Activated CD4-positive, alpha-beta T cell treated with anti-CD3 and anti-CD28 coated beads, Interleukin-2, Interleukin-4, amounts not matched to agents 100 ng/mL and 50 ng/mL, durations not matched to agents 16 hours and 8 hours (primary cell): ENCODE data around the gene CHRNE.

Experiments
- DNase-seq: peaks from one replicate; pipeline ENCODE4 v3.0.0-alpha.2; 2020; ENCODE audit warnings: low spot score

The CHRNE gene

GRCh38 chr17:4903051-4903818, at the start of gene CHRNE:
Gene CHRNE (minus strand): TSS chr17:4903098. CDS start chr17:4903063, 35 bp downstream.
- peak; percentile 82 for DNase-seq

GRCh38 chr17:4951486-4951885, 48.6 kb upstream of the CHRNE start:
- DNase-seq = no peak

GRCh38 chr17:4950746-4951204, 47.9 kb upstream of the CHRNE start, which contains the start of gene ENO3:
Gene ENO3 (plus strand): TSS chr17:4951119. CDS start chr17:4951830, 711 bp downstream.
- DNase-seq = no peak

- peak; percentile 29 for DNase-seq
These were observed 47.3 kb upstream of the CHRNE start for GRCh38 chr17:4950075-4950745.

GRCh38 chr17:4949321-4950074, 46.6 kb upstream of the CHRNE start:
- DNase-seq = peak; percentile 85

GRCh38 chr17:4948931-4949320, 46.0 kb upstream of the CHRNE start:
- DNase-seq = peak; percentile 80

- DNase-seq = peak; percentile 94
These were observed 45.5 kb upstream of the CHRNE start, which contains the start of gene PFN1 for GRCh38 chr17:4948166-4948930. Gene PFN1 (minus strand): TSS chr17:4948530. CDS start chr17:4948394, 136 bp downstream.

- peak; percentile 81 for DNase-seq
These were observed 44.7 kb upstream of the CHRNE start for GRCh38 chr17:4947411-4948165.

- DNase-seq = no peak
These were observed 44.1 kb upstream of the CHRNE start for GRCh38 chr17:4947010-4947410.

GRCh38 chr17:4946312-4946976, 43.5 kb upstream of the CHRNE start:
- DNase-seq = peak; percentile 19

GRCh38 chr17:4945944-4946280, 43.0 kb upstream of the CHRNE start:
- DNase-seq = no peak

GRCh38 chr17:4945176-4945943, 42.5 kb upstream of the CHRNE start:
- DNase-seq = peak; percentile 92

- DNase-seq = peak; percentile 32
These were observed 41.8 kb upstream of the CHRNE start for GRCh38 chr17:4944554-4945175.

GRCh38 chr17:4944163-4944553, 41.3 kb upstream of the CHRNE start:
- peak; percentile 86 for DNase-seq

- no peak for DNase-seq
These were observed 40.0 kb upstream of the CHRNE start for GRCh38 chr17:4942760-4943508.

- DNase-seq = no peak
These were observed 38.4 kb upstream of the CHRNE start for GRCh38 chr17:4941319-4941610.

- peak; percentile 56 for DNase-seq
These were observed 37.8 kb upstream of the CHRNE start for GRCh38 chr17:4940555-4941318.
